MV-4-11 (cell line): ENCODE measurements around the gene CFAP206.
"Not testable (repeated sequence)": the region's sequence is repeated elsewhere in the genome, so short reads cannot be mapped to it uniquely, and the experiment has no call there.

ENCODE experiments used
- DNase-seq: peaks from one replicate; lab custom pipeline; 2025; lab: John Stamatoyannopoulos, UW

CFAP206 gene

GRCh38 chr6:87420360-87420759 is 12.6 kb downstream of the CFAP206 start:
- DNase-seq = no peak

- no peak for DNase-seq
Observed at GRCh38 chr6:87421576-87421975, 13.8 kb downstream of the CFAP206 start.

GRCh38 chr6:87426789-87427188 is 19.0 kb downstream of the CFAP206 start:
- no peak for DNase-seq

GRCh38 chr6:87430499-87430898 is 22.7 kb downstream of the CFAP206 start:
- DNase-seq = no peak

- DNase-seq = no peak
Observed at GRCh38 chr6:87431263-87431662, 23.5 kb downstream of the CFAP206 start.

GRCh38 chr6:87436435-87436834 is 28.7 kb downstream of the CFAP206 start:
- peak; percentile 65 for DNase-seq

GRCh38 chr6:87441711-87442110 is 33.9 kb downstream of the CFAP206 start:
- no peak for DNase-seq

- DNase-seq = no peak
Observed at GRCh38 chr6:87444362-87444761, 36.6 kb downstream of the CFAP206 start.

- no peak for DNase-seq
Observed at GRCh38 chr6:87465051-87465450, 57.3 kb downstream of the CFAP206 start.

GRCh38 chr6:87472525-87473418 is 65.0 kb downstream of the CFAP206 start, which contains the start of gene SLC35A1:
TSS of gene SLC35A1 (plus strand) at chr6:87472974. CDS start at chr6:87473004, 30 bp downstream.
- peak; percentile 73 for DNase-seq

- DNase-seq = peak; percentile 39
Observed at GRCh38 chr6:87473419-87473903, 65.7 kb downstream of the CFAP206 start.

GRCh38 chr6:87481931-87482330 is 74.2 kb downstream of the CFAP206 start:
- peak; percentile 66 for DNase-seq

GRCh38 chr6:87482366-87482765 is 74.6 kb downstream of the CFAP206 start:
- peak; percentile 90 for DNase-seq

GRCh38 chr6:87483929-87484328 is 76.2 kb downstream of the CFAP206 start:
- peak; percentile 73 for DNase-seq

- no peak for DNase-seq
Observed at GRCh38 chr6:87484491-87484890, 76.7 kb downstream of the CFAP206 start.

GRCh38 chr6:87487555-87487954 is 79.8 kb downstream of the CFAP206 start:
- DNase-seq = no peak

- not testable (repeated sequence) for DNase-seq
Observed at GRCh38 chr6:87489326-87489725, 81.6 kb downstream of the CFAP206 start.

GRCh38 chr6:87494761-87495422 is 87.1 kb downstream of the CFAP206 start:
- peak; percentile 61 for DNase-seq

GRCh38 chr6:87498048-87498447 is 90.3 kb downstream of the CFAP206 start:
- DNase-seq = no peak

- DNase-seq = no peak
Observed at GRCh38 chr6:87501809-87502572, 94.2 kb downstream of the CFAP206 start.

GRCh38 chr6:87504441-87504840 is 96.7 kb downstream of the CFAP206 start:
- DNase-seq = no peak
